ENCODE data around the gene TESPA1. TPM values are rescaled to one million over a fixed set of nuclear protein-coding genes. Genes with fewer than 3 reads are reported as not detected.

The TESPA1 gene
- total RNA-seq, 1 donor from 2014 or later, result not detected

DNA sequence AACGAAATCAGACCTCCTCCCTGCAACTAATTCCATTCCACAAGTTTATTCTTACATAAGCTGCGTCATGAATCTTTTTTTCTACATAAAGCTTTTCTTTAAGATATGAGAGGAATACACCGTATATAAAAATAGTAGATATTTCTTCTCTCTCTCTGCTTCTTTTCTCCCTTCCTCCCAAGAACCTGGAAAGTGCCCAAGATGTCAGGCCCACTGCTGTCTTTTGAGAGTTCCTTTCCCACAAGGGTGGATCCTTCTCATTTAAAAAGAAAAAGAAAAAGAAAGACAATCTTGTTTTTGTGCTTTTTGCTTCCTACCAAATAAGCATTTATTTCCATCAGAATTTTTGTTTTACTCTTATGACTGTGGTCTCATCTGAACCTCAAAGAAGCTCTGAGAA lies 11.0 kb downstream of the TESPA1 start:
- Mint-ChIP-seq H3K9me3 (no peaks in the 10 kb centered on the region), H3K27me3 (ENCODE audit: low read depth) (peaks cover 9% of the 10 kb centered on the region), H3K27ac (ENCODE audit: unreplicated experiment) (no peak overlapping the region), H3K4me1 (peaks cover 21% of the 10 kb centered on the region), H3K36me3 (ENCODE audit: low read depth) (no peaks in the 10 kb centered on the region), H3K4me3 (no peak overlapping the region)
- TF ChIP-seq, protein P1, sequence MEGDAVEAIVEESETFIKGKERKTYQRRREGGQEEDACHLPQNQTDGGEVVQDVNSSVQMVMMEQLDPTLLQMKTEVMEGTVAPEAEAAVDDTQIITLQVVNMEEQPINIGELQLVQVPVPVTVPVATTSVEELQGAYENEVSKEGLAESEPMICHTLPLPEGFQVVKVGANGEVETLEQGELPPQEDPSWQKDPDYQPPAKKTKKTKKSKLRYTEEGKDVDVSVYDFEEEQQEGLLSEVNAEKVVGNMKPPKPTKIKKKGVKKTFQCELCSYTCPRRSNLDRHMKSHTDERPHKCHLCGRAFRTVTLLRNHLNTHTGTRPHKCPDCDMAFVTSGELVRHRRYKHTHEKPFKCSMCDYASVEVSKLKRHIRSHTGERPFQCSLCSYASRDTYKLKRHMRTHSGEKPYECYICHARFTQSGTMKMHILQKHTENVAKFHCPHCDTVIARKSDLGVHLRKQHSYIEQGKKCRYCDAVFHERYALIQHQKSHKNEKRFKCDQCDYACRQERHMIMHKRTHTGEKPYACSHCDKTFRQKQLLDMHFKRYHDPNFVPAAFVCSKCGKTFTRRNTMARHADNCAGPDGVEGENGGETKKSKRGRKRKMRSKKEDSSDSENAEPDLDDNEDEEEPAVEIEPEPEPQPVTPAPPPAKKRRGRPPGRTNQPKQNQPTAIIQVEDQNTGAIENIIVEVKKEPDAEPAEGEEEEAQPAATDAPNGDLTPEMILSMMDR (conservative IDR thresholded peaks at IDR 0.05), result no peak
- DNase-seq (ENCODE audit: low read depth, low spot score), result no peak

DNA sequence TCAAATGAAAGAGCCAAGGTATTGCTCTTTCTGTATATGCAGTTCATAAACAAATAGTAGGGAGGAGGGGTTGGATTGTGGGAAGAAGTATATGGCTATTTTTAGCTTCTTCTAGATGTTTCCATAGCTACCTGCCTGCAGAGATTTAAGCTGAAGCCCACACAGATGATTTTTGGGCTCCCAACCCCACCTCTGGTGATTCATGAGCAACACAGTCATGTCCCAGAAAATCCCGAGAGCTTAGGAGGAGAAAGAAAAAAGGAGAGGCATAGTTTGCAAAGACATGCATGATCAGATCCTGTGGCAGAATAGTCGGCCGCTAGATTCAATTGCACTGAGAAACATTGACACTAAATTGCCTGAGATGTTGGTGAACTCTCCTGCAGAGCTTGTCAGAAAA lies 13.8 kb downstream of the TESPA1 start:
- Mint-ChIP-seq H3K27ac (ENCODE audit: unreplicated experiment) (no peak overlapping the region), H3K27me3 (ENCODE audit: low read depth) (peaks cover 6% of the 10 kb centered on the region), H3K36me3 (ENCODE audit: low read depth) (no peaks in the 10 kb centered on the region), H3K4me1 (peaks cover 7% of the 10 kb centered on the region), H3K9me3 (no peaks in the 10 kb centered on the region), H3K4me3 (no peak overlapping the region)
- DNase-seq (ENCODE audit: low read depth, low spot score), result no peak
- TF ChIP-seq, protein P1 (conservative IDR thresholded peaks at IDR 0.05), result no peak

DNA sequence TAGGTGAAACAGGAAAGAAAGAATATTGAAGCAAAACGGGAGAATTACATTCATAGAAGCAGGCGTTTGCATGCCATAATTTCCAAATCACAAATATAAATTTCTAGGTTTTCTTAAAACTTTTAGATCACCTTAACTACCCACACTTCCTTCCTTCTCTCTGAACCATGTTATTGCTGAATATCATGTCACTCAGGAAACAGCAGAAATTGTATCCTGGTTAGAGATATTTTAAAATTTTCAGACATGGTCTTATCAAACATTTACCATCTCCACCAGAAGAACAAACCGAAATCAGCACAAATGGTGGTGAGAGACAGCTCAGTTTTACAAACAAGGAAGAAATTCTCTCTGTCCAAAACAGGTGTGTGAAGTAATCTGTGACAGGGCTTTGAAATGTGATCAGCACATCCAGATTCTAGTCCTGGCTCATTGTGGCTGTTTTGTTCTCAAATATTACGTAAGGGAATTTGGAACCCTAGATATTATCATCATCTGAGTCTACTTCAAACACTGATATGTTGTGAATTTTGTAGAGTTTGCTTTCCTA lies 16.3 kb downstream of the TESPA1 start:
- Mint-ChIP-seq H3K4me1 (no peaks in the 10 kb centered on the region), H3K27me3 (ENCODE audit: low read depth) (peaks cover 10% of the 10 kb centered on the region), H3K9me3 (no peaks in the 10 kb centered on the region), H3K27ac (ENCODE audit: unreplicated experiment) (no peak overlapping the region), H3K36me3 (ENCODE audit: low read depth) (no peaks in the 10 kb centered on the region), H3K4me3 (no peak overlapping the region)
- TF ChIP-seq, protein P1 (conservative IDR thresholded peaks at IDR 0.05), result no peak
- DNase-seq (ENCODE audit: low read depth, low spot score), result no peak

DNA sequence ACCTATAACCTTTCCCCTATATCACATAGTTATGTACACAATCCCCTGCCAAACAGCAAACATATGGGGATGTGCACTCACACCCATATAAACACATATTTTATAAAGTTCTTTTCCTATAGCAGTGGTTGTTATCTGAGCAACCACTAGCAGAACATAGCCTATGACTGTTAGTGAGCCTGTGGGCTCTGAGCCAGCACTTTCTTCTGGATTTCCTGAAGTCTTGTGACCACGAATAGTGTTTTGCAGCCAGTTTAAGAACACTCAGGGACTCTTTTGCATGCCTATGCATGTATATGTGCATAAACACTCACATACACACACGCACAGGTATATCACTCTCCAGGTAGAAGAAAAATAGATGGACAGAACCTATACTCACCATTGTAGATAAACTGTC lies 17.1 kb downstream of the TESPA1 start:
- H3K27ac Mint-ChIP-seq (ENCODE audit: unreplicated experiment), result no peak overlapping the region
- H3K4me1 Mint-ChIP-seq, result no peaks in the 10 kb centered on the region
- DNase-seq (ENCODE audit: low read depth, low spot score), result no peak
- H3K9me3 Mint-ChIP-seq, result no peaks in the 10 kb centered on the region
- H3K27me3 Mint-ChIP-seq (ENCODE audit: low read depth), result peaks cover 8% of the 10 kb centered on the region
- H3K36me3 Mint-ChIP-seq (ENCODE audit: low read depth), result no peaks in the 10 kb centered on the region
- no peak overlapping the region for H3K4me3 Mint-ChIP-seq
- TF ChIP-seq, protein P1 (conservative IDR thresholded peaks at IDR 0.05), result no peak

DNA sequence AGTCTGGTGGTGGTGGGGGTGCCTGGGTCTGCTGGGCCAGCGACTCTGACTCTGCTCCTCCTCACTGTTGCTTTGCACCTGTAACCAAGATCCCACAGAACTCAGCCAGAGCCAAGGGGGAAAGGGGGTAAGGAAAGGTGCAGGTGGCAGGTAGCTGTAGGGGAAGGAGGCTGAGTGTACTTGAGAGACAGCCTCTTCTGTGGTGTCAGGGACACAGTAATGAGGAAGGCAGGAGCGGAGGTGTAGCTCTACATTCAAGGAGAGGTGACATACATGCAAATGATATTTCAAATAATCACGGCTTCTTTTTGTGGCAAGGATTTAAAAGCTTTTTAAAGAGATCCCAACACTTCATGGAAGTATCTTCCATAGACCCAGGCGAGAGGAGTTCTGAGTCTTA lies 23.4 kb downstream of the TESPA1 start:
- no peak overlapping the region for H3K27ac Mint-ChIP-seq (ENCODE audit: unreplicated experiment)
- H3K9me3 Mint-ChIP-seq, result no peaks in the 10 kb centered on the region
- H3K4me3 Mint-ChIP-seq, result no peak overlapping the region
- no peaks in the 10 kb centered on the region for H3K36me3 Mint-ChIP-seq (ENCODE audit: low read depth)
- H3K4me1 Mint-ChIP-seq, result no peaks in the 10 kb centered on the region
- DNase-seq (ENCODE audit: low read depth, low spot score), result no peak
- peaks cover 24% of the 10 kb centered on the region for H3K27me3 Mint-ChIP-seq (ENCODE audit: low read depth)
- TF ChIP-seq, protein P1 (conservative IDR thresholded peaks at IDR 0.05), result no peak

Data from neural crest cell (in vitro differentiated cells).